Keratinocyte (primary cell): ENCODE data around the gene ZCWPW1. TPM values are rescaled to one million over a fixed set of nuclear protein-coding genes. Genes with fewer than 3 reads are reported as not detected.

Source experiments
- DNase-seq: peaks from one replicate; pipeline ENCODE4 v3.0.0-alpha.2; 2011; ENCODE audit warnings: low read depth, missing footprints, low spot score
- FAIRE-seq: peaks from 2 replicates; lab custom pipeline; 2011; peaks lifted over from hg19 to GRCh38; lab: Jason Lieb, UNC
- H2AFZ ChIP-seq: 2 replicates; pipeline ENCODE4 v1.6.0; 2012; ENCODE audit warnings: low read length, control low read depth, inconsistent platforms; ENCODE audit not compliant: control insufficient read depth
- H3K27ac ChIP-seq: 2 replicates; pipeline ENCODE4 v1.5.1; 2011; ENCODE audit warnings: low read length; ENCODE audit not compliant: control insufficient read depth, insufficient read depth
- H3K27me3 ChIP-seq: 3 replicates; pipeline ENCODE4 v1.6.0; 2011; ENCODE audit warnings: low read length; ENCODE audit not compliant: control insufficient read depth, insufficient read depth; ENCODE audit errors: extremely low read depth
- H3K36me3 ChIP-seq, 2 experiments: 2 replicates in 1 of 2; 3 replicates in 1 of 2; pipeline ENCODE4 v1.5.1; 2011; ENCODE audit warnings: low read length in 2 of 2, mild to moderate bottlenecking in 1 of 2; ENCODE audit not compliant: control insufficient read depth in 2 of 2, insufficient read depth in 2 of 2; ENCODE audit errors: extremely low read depth in 1 of 2
- H3K4me1 ChIP-seq: 3 replicates; pipeline ENCODE4 v1.5.1; 2011; ENCODE audit warnings: low read length; ENCODE audit not compliant: control insufficient read depth, insufficient read depth; ENCODE audit errors: extremely low read depth
- H3K4me2 ChIP-seq: 3 replicates; pipeline ENCODE4 v1.6.0; 2011; ENCODE audit warnings: low read depth, low read length; ENCODE audit not compliant: control insufficient read depth, insufficient read depth; ENCODE audit errors: extremely low read depth
- H3K4me3 ChIP-seq, 3 experiments: fragments of 200-600 bp in 1 of 3; sonication (generic) in 1 of 3; 2 replicates in 2 of 3; 3 replicates in 1 of 3; pipeline ENCODE4 v1.5.1; 2011 to 2016; ENCODE audit warnings: low read length in 3 of 3, mild to moderate bottlenecking in 3 of 3, control low read depth in 2 of 3, inconsistent platforms in 1 of 3, low read depth in 1 of 3, mixed read lengths in 1 of 3, mixed run types in 1 of 3, moderate library complexity in 1 of 3; ENCODE audit not compliant: control insufficient read depth in 2 of 3, insufficient read depth in 2 of 3; ENCODE audit errors: extremely low read depth in 1 of 3
- H3K79me2 ChIP-seq: 2 replicates; pipeline ENCODE4 v1.6.0; 2012; ENCODE audit warnings: low read length; ENCODE audit not compliant: control insufficient read depth, insufficient read depth
- H3K9ac ChIP-seq: 3 replicates; pipeline ENCODE4 v1.6.0; 2011; ENCODE audit warnings: low read length; ENCODE audit not compliant: control insufficient read depth, insufficient read depth; ENCODE audit errors: extremely low read depth
- H3K9me1 ChIP-seq: 3 replicates; pipeline ENCODE4 v1.6.0; 2011; ENCODE audit warnings: low read length; ENCODE audit not compliant: control insufficient read depth, insufficient read depth; ENCODE audit errors: extremely low read depth
- H3K9me3 ChIP-seq: 2 replicates; pipeline ENCODE4 v1.5.1; 2012; ENCODE audit warnings: low read depth, low read length; ENCODE audit not compliant: control insufficient read depth
- H4K20me1 ChIP-seq: 3 replicates; pipeline ENCODE4 v1.6.0; 2011; ENCODE audit warnings: low read length; ENCODE audit not compliant: control insufficient read depth, insufficient read depth; ENCODE audit errors: extremely low read depth
- CTCF ChIP-seq, 3 experiments: IDR thresholded peaks in 1 of 3; conservative IDR thresholded peaks in 1 of 3; optimal IDR thresholded peaks in 1 of 3; 2 replicates in 2 of 3; 3 replicates in 1 of 3; pipeline versions ENCODE3 to v1.5.1; 2011; ENCODE audit warnings: low read length in 3 of 3, mild to moderate bottlenecking in 3 of 3, moderate library complexity in 2 of 3, control low read depth in 1 of 3, inconsistent platforms in 1 of 3; ENCODE audit not compliant: insufficient read depth in 2 of 3; ENCODE audit errors: extremely low read depth in 1 of 3
- EZH2 ChIP-seq: IDR thresholded peaks from one replicate; pipeline ENCODE4 v1.6.1; 2012; ENCODE audit warnings: inconsistent platforms, mild to moderate bottlenecking, low read length, moderate library complexity
- dilution Hi-C: fragments of 300-500 bp; cut with MboI; formaldehyde crosslinking; loops from one replicate; pipeline ENCODE4 v1.7.0; 2020; ENCODE audit warnings: low sequenced_read_pairs; ENCODE audit not compliant: extremely low pct_ligation_motif_present
- polyA plus RNA-seq, 5 experiments: library from polyadenylated mRNA; depleted of rRNA in 3 of 5; stranded (reverse) in 3 of 5; stranded (forward) in 1 of 5; unstranded in 1 of 5; fragments of >200 nt; gene quantifications; 1 replicate in 1 of 5; 2 replicates in 3 of 5; 3 replicates in 1 of 5; pipeline versions ENCODE4 v1.2.1 to v1.2.3, GENCODE V29; 2011 to 2012; ENCODE audit warnings: missing spikeins in 2 of 5, low read depth in 1 of 5, low replicate concordance in 1 of 5

Gene ZCWPW1
- polyA plus RNA-seq, 1 donor (not counting 4 experiments of a cell fraction or from before 2014, with no cell fraction given): 1.4 TPM

GRCh38 chr7:100380196-100380595 lies 48.3 kb downstream of the ZCWPW1 start:
- H3K4me1 ChIP-seq: no peaks in the 10 kb centered on the region
- H2AFZ ChIP-seq: no peak overlapping the region
- H3K27ac ChIP-seq: no peak overlapping the region
- H3K36me3 ChIP-seq: no peaks in the 10 kb centered on the region
- H3K9ac ChIP-seq: no peak overlapping the region
- no peaks in the 10 kb centered on the region for H3K27me3 ChIP-seq
- no peaks in the 10 kb centered on the region for H3K9me3 ChIP-seq
- DNase-seq (no peak), FAIRE-seq (no peak)
- no peaks in the 10 kb centered on the region for H3K79me2 ChIP-seq
- no peak for TF ChIP-seq CTCF (optimal IDR thresholded peaks at IDR 0.05 in 1 of 3, IDR thresholded peaks at IDR 0.05 in 1 of 3, conservative IDR thresholded peaks at IDR 0.05 in 1 of 3; ENCODE audit: extremely low read depth in 1 of 3, insufficient read depth in 2 of 3, low read length in 3 of 3)
- no peak for TF ChIP-seq EZH2
- no peaks in the 10 kb centered on the region for H4K20me1 ChIP-seq
- H3K4me3 ChIP-seq: no peak overlapping the region
- no peaks in the 10 kb centered on the region for H3K9me1 ChIP-seq
- dilution Hi-C loops: no loop called here
- no peak overlapping the region for H3K4me2 ChIP-seq

GRCh38 chr7:100378114-100378755 lies 50.3 kb downstream of the ZCWPW1 start:
- H3K27ac ChIP-seq: no peak overlapping the region
- no peaks in the 10 kb centered on the region for H3K4me1 ChIP-seq
- H3K4me2 ChIP-seq: no peak overlapping the region
- DNase-seq: no peak
- H3K9me1 ChIP-seq: no peaks in the 10 kb centered on the region
- no peaks in the 10 kb centered on the region for H4K20me1 ChIP-seq
- H3K36me3 ChIP-seq: no peaks in the 10 kb centered on the region
- H3K9ac ChIP-seq: no peak overlapping the region
- H3K4me3 ChIP-seq: no peak overlapping the region
- no peak for TF ChIP-seq EZH2
- no peak for TF ChIP-seq CTCF (optimal IDR thresholded peaks at IDR 0.05 in 1 of 3, IDR thresholded peaks at IDR 0.05 in 1 of 3, conservative IDR thresholded peaks at IDR 0.05 in 1 of 3; ENCODE audit: extremely low read depth in 1 of 3, insufficient read depth in 2 of 3, low read length in 3 of 3)
- no peaks in the 10 kb centered on the region for H3K79me2 ChIP-seq
- no peaks in the 10 kb centered on the region for H3K9me3 ChIP-seq
- dilution Hi-C loops: no loop called here
- no peaks in the 10 kb centered on the region for H3K27me3 ChIP-seq
- H2AFZ ChIP-seq: no peak overlapping the region
- FAIRE-seq: no peak
